ENCODE measurements around the gene PRKD2. TPM values are rescaled to one million over a fixed set of nuclear protein-coding genes. Genes with fewer than 3 reads are reported as not detected.

The PRKD2 gene
- total and polyA plus RNA-seq, 10 of the 15 experiments (the other 5 are each of a cell fraction or from before 2014, with no cell fraction given) = 2.3 to 98.8 (median 32.9) TPM

DNA sequence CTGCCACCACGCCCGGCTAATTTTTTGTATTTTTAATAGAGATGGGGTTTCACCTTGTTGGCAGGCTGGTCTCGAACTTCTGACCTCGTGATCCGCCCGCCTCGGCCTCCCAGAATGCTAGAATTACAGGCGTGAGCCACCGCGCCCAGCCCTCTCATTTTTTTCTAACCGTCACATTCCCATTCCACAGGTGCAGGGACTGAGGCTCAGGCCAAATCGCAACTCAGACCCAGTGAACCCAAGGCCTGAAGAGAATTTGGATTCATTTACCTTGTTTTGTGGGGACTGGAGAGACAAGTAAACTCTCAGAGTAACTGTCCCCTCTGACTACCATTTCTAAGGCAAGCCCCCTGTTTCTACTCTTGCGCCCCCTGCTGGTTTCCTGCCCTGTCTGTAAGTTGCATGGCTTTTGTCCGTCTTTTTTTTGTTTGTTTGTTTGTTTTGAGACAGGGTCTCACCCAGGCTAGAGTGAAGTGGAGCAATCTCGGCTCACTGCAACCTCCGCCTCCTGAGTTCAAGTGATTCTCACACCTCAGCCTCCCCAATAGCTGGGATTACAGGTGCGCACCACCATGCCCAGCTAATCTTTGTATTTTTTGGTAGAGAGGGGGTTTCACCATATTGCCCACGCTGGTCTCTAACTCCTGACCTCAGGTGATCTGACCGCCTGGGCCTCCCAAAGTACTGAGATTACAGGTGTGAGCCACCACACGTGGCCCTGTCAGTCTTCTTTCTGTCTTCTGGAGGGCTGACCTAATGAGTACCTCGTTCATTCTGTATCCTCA, 31.6 kb upstream of the PRKD2 start (continued):
- TF ChIP-seq, protein P1, sequence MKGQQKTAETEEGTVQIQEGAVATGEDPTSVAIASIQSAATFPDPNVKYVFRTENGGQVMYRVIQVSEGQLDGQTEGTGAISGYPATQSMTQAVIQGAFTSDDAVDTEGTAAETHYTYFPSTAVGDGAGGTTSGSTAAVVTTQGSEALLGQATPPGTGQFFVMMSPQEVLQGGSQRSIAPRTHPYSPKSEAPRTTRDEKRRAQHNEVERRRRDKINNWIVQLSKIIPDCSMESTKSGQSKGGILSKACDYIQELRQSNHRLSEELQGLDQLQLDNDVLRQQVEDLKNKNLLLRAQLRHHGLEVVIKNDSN (IDR thresholded peaks at IDR 0.05; ENCODE audit: borderline replicate concordance, extremely low read length, insufficient read depth, low read depth, low read length) = no peak
- TF ChIP-seq YY1 (IDR thresholded peaks at IDR 0.05; ENCODE audit: low read depth, low read length) (peak; percentile 58; the same call in 1 of the 2 replicates), EP300 (IDR thresholded peaks at IDR 0.05; ENCODE audit: borderline replicate concordance in 1 of 2, control insufficient read depth in 1 of 2, low read depth in 2 of 2, low read length in 2 of 2) (no peak), EED (IDR thresholded peaks at IDR 0.05; ENCODE audit: low read depth) (no peak), CEBPB (IDR thresholded peaks at IDR 0.05; ENCODE audit: borderline replicate concordance in 1 of 2, low read depth in 2 of 2, low read length in 2 of 2) (no peak), HDGF (IDR thresholded peaks at IDR 0.05) (no peak), GABPA (IDR thresholded peaks at IDR 0.05; ENCODE audit: low read depth) (no peak), RB1 (IDR thresholded peaks at IDR 0.05; ENCODE audit: borderline replicate concordance) (no peak), MXI1 (IDR thresholded peaks at IDR 0.05; ENCODE audit: low read depth, low read length) (no peak), WRNIP1 (IDR thresholded peaks at IDR 0.05; ENCODE audit: borderline replicate concordance, low read depth, low read length) (no peak), MYB (IDR thresholded peaks at IDR 0.05; ENCODE audit: borderline replicate concordance, low read depth, low read length) (no peak), DPF2 (IDR thresholded peaks at IDR 0.05) (no peak), BCL11A (IDR thresholded peaks at IDR 0.05; ENCODE audit: low read depth, low read length) (no peak), NR2F1 (conservative IDR thresholded peaks at IDR 0.05) (no peak), CBX3 (IDR thresholded peaks at IDR 0.05; ENCODE audit: borderline replicate concordance, low read depth) (no peak), ZBED1 (IDR thresholded peaks at IDR 0.05; ENCODE audit: borderline replicate concordance) (no peak), POU2F2 (IDR thresholded peaks at IDR 0.05; ENCODE audit: borderline replicate concordance, low read depth, low read length) (no peak), RAD21 (IDR thresholded peaks at IDR 0.05; ENCODE audit: insufficient read depth, low read depth, low read length) (peak; percentile 37), RCOR1 (conservative IDR thresholded peaks at IDR 0.05; ENCODE audit: low read depth, low read length) (no peak), NBN (IDR thresholded peaks at IDR 0.05) (no peak), SP1 (IDR thresholded peaks at IDR 0.05; ENCODE audit: low read depth, low read length) (no peak)
- TF ChIP-seq, protein P2, sequence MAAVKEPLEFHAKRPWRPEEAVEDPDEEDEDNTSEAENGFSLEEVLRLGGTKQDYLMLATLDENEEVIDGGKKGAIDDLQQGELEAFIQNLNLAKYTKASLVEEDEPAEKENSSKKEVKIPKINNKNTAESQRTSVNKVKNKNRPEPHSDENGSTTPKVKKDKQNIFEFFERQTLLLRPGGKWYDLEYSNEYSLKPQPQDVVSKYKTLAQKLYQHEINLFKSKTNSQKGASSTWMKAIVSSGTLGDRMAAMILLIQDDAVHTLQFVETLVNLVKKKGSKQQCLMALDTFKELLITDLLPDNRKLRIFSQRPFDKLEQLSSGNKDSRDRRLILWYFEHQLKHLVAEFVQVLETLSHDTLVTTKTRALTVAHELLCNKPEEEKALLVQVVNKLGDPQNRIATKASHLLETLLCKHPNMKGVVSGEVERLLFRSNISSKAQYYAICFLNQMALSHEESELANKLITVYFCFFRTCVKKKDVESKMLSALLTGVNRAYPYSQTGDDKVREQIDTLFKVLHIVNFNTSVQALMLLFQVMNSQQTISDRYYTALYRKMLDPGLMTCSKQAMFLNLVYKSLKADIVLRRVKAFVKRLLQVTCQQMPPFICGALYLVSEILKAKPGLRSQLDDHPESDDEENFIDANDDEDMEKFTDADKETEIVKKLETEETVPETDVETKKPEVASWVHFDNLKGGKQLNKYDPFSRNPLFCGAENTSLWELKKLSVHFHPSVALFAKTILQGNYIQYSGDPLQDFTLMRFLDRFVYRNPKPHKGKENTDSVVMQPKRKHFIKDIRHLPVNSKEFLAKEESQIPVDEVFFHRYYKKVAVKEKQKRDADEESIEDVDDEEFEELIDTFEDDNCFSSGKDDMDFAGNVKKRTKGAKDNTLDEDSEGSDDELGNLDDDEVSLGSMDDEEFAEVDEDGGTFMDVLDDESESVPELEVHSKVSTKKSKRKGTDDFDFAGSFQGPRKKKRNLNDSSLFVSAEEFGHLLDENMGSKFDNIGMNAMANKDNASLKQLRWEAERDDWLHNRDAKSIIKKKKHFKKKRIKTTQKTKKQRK (IDR thresholded peaks at IDR 0.05; ENCODE audit: low read depth, low read length) = no peak
- TF ChIP-seq, protein P3, sequence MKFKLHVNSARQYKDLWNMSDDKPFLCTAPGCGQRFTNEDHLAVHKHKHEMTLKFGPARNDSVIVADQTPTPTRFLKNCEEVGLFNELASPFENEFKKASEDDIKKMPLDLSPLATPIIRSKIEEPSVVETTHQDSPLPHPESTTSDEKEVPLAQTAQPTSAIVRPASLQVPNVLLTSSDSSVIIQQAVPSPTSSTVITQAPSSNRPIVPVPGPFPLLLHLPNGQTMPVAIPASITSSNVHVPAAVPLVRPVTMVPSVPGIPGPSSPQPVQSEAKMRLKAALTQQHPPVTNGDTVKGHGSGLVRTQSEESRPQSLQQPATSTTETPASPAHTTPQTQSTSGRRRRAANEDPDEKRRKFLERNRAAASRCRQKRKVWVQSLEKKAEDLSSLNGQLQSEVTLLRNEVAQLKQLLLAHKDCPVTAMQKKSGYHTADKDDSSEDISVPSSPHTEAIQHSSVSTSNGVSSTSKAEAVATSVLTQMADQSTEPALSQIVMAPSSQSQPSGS (IDR thresholded peaks at IDR 0.05; ENCODE audit: low read length) = no peak
- TF ChIP-seq, protein P4, sequence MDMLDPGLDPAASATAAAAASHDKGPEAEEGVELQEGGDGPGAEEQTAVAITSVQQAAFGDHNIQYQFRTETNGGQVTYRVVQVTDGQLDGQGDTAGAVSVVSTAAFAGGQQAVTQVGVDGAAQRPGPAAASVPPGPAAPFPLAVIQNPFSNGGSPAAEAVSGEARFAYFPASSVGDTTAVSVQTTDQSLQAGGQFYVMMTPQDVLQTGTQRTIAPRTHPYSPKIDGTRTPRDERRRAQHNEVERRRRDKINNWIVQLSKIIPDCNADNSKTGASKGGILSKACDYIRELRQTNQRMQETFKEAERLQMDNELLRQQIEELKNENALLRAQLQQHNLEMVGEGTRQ (IDR thresholded peaks at IDR 0.05; ENCODE audit: borderline replicate concordance, low read depth, low read length) = no peak
- TF ChIP-seq, protein P5, sequence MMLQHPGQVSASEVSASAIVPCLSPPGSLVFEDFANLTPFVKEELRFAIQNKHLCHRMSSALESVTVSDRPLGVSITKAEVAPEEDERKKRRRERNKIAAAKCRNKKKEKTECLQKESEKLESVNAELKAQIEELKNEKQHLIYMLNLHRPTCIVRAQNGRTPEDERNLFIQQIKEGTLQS (IDR thresholded peaks at IDR 0.05; ENCODE audit: borderline replicate concordance, extremely low read depth, low read depth, low read length) = no peak

Data from GM12878 (cell line).